HG02763 (cell line): ENCODE results near the gene PDGFD.

Experiments
- ATAC-seq: cut with Tn5 transposase; IDR thresholded peaks from one replicate; pipeline ENCODE4 v1.9.1; 2021; ENCODE audit warnings: mild to moderate bottlenecking, moderate library complexity; ENCODE audit not compliant: unreplicated experiment

PDGFD gene

GRCh38 chr11:103963648-103964047 is 200.3 kb downstream of the PDGFD start:
- ATAC-seq = no peak

GRCh38 chr11:103961010-103961409 is 202.9 kb downstream of the PDGFD start:
- no peak for ATAC-seq

GRCh38 chr11:103960108-103960507 is 203.8 kb downstream of the PDGFD start:
- ATAC-seq = no peak

GRCh38 chr11:103959279-103959942 is 204.5 kb downstream of the PDGFD start:
- ATAC-seq = peak; percentile 98

GRCh38 chr11:103958475-103959215 is 205.3 kb downstream of the PDGFD start:
- no peak for ATAC-seq

GRCh38 chr11:103953797-103954486 is 210.0 kb downstream of the PDGFD start:
- ATAC-seq = no peak

- no peak for ATAC-seq
Observed at GRCh38 chr11:103949781-103950180, 214.2 kb downstream of the PDGFD start.

GRCh38 chr11:103948187-103948763 is 215.7 kb downstream of the PDGFD start:
- ATAC-seq = no peak

- no peak for ATAC-seq
Observed at GRCh38 chr11:103947546-103947919, 216.4 kb downstream of the PDGFD start.

GRCh38 chr11:103946793-103947545 is 217.0 kb downstream of the PDGFD start:
- ATAC-seq = no peak

- no peak for ATAC-seq
Observed at GRCh38 chr11:103944251-103944940, 219.6 kb downstream of the PDGFD start.

- ATAC-seq = no peak
Observed at GRCh38 chr11:103942646-103943045, 221.3 kb downstream of the PDGFD start.

- no peak for ATAC-seq
Observed at GRCh38 chr11:103940551-103940950, 223.4 kb downstream of the PDGFD start.

- ATAC-seq = no peak
Observed at GRCh38 chr11:103939694-103940093, 224.3 kb downstream of the PDGFD start.

- ATAC-seq = no peak
Observed at GRCh38 chr11:103936059-103936458, 227.9 kb downstream of the PDGFD start.

GRCh38 chr11:103935219-103935618 is 228.7 kb downstream of the PDGFD start:
- ATAC-seq = no peak

GRCh38 chr11:103929170-103929903 is 234.6 kb downstream of the PDGFD start:
- peak; percentile 95 for ATAC-seq

GRCh38 chr11:103928802-103929161 is 235.2 kb downstream of the PDGFD start:
- no peak for ATAC-seq

- no peak for ATAC-seq
Observed at GRCh38 chr11:103928040-103928801, 235.7 kb downstream of the PDGFD start.
